ENCODE data around the gene AP1B1. TPM values are rescaled to one million over a fixed set of nuclear protein-coding genes. Genes with fewer than 3 reads are reported as not detected.

Gene AP1B1
- total and polyA plus RNA-seq, 2 of the 8 experiments (the other 6 are each of a cell fraction or from before 2014, with no cell fraction given): 64.2 to 86.8 TPM

DNA sequence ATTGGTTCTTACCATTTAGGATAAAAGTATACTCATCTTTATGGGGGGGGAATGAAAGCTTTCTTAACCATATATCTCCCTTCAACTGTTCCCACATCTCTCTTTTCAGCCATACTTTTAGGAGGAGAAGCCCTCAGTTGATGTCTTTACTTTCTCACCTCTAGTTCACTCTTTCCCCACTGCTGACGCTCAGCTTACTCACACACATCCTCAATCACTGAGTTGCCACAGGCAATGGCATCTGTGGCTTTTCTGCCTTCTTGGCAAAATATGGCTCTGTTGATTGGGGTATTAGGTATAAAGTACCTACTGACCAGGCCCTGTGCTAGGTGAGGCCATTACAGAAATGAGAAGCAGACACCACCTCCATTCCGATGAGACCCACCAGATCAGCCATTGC is 12.2 kb upstream of the AP1B1 start (continued):
- TF ChIP-seq, protein P1, sequence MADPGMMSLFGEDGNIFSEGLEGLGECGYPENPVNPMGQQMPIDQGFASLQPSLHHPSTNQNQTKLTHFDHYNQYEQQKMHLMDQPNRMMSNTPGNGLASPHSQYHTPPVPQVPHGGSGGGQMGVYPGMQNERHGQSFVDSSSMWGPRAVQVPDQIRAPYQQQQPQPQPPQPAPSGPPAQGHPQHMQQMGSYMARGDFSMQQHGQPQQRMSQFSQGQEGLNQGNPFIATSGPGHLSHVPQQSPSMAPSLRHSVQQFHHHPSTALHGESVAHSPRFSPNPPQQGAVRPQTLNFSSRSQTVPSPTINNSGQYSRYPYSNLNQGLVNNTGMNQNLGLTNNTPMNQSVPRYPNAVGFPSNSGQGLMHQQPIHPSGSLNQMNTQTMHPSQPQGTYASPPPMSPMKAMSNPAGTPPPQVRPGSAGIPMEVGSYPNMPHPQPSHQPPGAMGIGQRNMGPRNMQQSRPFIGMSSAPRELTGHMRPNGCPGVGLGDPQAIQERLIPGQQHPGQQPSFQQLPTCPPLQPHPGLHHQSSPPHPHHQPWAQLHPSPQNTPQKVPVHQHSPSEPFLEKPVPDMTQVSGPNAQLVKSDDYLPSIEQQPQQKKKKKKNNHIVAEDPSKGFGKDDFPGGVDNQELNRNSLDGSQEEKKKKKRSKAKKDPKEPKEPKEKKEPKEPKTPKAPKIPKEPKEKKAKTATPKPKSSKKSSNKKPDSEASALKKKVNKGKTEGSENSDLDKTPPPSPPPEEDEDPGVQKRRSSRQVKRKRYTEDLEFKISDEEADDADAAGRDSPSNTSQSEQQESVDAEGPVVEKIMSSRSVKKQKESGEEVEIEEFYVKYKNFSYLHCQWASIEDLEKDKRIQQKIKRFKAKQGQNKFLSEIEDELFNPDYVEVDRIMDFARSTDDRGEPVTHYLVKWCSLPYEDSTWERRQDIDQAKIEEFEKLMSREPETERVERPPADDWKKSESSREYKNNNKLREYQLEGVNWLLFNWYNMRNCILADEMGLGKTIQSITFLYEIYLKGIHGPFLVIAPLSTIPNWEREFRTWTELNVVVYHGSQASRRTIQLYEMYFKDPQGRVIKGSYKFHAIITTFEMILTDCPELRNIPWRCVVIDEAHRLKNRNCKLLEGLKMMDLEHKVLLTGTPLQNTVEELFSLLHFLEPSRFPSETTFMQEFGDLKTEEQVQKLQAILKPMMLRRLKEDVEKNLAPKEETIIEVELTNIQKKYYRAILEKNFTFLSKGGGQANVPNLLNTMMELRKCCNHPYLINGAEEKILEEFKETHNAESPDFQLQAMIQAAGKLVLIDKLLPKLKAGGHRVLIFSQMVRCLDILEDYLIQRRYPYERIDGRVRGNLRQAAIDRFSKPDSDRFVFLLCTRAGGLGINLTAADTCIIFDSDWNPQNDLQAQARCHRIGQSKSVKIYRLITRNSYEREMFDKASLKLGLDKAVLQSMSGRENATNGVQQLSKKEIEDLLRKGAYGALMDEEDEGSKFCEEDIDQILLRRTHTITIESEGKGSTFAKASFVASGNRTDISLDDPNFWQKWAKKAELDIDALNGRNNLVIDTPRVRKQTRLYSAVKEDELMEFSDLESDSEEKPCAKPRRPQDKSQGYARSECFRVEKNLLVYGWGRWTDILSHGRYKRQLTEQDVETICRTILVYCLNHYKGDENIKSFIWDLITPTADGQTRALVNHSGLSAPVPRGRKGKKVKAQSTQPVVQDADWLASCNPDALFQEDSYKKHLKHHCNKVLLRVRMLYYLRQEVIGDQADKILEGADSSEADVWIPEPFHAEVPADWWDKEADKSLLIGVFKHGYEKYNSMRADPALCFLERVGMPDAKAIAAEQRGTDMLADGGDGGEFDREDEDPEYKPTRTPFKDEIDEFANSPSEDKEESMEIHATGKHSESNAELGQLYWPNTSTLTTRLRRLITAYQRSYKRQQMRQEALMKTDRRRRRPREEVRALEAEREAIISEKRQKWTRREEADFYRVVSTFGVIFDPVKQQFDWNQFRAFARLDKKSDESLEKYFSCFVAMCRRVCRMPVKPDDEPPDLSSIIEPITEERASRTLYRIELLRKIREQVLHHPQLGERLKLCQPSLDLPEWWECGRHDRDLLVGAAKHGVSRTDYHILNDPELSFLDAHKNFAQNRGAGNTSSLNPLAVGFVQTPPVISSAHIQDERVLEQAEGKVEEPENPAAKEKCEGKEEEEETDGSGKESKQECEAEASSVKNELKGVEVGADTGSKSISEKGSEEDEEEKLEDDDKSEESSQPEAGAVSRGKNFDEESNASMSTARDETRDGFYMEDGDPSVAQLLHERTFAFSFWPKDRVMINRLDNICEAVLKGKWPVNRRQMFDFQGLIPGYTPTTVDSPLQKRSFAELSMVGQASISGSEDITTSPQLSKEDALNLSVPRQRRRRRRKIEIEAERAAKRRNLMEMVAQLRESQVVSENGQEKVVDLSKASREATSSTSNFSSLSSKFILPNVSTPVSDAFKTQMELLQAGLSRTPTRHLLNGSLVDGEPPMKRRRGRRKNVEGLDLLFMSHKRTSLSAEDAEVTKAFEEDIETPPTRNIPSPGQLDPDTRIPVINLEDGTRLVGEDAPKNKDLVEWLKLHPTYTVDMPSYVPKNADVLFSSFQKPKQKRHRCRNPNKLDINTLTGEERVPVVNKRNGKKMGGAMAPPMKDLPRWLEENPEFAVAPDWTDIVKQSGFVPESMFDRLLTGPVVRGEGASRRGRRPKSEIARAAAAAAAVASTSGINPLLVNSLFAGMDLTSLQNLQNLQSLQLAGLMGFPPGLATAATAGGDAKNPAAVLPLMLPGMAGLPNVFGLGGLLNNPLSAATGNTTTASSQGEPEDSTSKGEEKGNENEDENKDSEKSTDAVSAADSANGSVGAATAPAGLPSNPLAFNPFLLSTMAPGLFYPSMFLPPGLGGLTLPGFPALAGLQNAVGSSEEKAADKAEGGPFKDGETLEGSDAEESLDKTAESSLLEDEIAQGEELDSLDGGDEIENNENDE (IDR thresholded peaks at IDR 0.05; ENCODE audit: insufficient replicate concordance, low read length): no peak
- TF ChIP-seq SP2 (IDR thresholded peaks at IDR 0.05; ENCODE audit: low read length) (no peak), SRF (IDR thresholded peaks at IDR 0.05; ENCODE audit: low read depth, low read length) (no peak), EP300 (IDR thresholded peaks at IDR 0.05; ENCODE audit: borderline replicate concordance in 1 of 2, low read depth in 2 of 2, low read length in 2 of 2) (no peak), SUZ12 (IDR thresholded peaks at IDR 0.05; ENCODE audit: low read length) (no peak), RFX5 (IDR thresholded peaks at IDR 0.05; ENCODE audit: borderline replicate concordance, low read depth, low read length) (no peak), GTF2F1 (IDR thresholded peaks at IDR 0.05; ENCODE audit: borderline replicate concordance, low read depth, low read length) (no peak), NRF1 (IDR thresholded peaks at IDR 0.05; ENCODE audit: low read depth, low read length) (no peak), TAF7 (optimal IDR thresholded peaks at IDR 0.05; ENCODE audit: borderline replicate concordance, low read depth, low read length) (no peak)
- TF ChIP-seq, protein P2, sequence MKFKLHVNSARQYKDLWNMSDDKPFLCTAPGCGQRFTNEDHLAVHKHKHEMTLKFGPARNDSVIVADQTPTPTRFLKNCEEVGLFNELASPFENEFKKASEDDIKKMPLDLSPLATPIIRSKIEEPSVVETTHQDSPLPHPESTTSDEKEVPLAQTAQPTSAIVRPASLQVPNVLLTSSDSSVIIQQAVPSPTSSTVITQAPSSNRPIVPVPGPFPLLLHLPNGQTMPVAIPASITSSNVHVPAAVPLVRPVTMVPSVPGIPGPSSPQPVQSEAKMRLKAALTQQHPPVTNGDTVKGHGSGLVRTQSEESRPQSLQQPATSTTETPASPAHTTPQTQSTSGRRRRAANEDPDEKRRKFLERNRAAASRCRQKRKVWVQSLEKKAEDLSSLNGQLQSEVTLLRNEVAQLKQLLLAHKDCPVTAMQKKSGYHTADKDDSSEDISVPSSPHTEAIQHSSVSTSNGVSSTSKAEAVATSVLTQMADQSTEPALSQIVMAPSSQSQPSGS (IDR thresholded peaks at IDR 0.05; ENCODE audit: low read length): no peak

Measured in H1 (cell line).